Measurements from ENCODE around the gene ELFN2.

GRCh38 chr22:37365950-37366349, 61.3 kb downstream of the ELFN2 start:
- TF ChIP-seq CTCF (IDR thresholded peaks at IDR 0.05): no peak
- TF ChIP-seq POLR2A (IDR thresholded peaks at IDR 0.05): no peak
